GM19438 (cell line): ENCODE measurements around the gene MGAT5.
A peak's percentile ranks its signal among the peaks of the same experiment; 100 is the strongest.
"Not testable (repeated sequence)": the region's sequence is repeated elsewhere in the genome, so short reads cannot be mapped to it uniquely, and the experiment has no call there.

ENCODE experiments used
- ATAC-seq: cut with Tn5 transposase; IDR thresholded peaks from one replicate; pipeline ENCODE4 v1.9.1; 2021; ENCODE audit warnings: low read depth; ENCODE audit not compliant: unreplicated experiment

MGAT5 gene

DNA sequence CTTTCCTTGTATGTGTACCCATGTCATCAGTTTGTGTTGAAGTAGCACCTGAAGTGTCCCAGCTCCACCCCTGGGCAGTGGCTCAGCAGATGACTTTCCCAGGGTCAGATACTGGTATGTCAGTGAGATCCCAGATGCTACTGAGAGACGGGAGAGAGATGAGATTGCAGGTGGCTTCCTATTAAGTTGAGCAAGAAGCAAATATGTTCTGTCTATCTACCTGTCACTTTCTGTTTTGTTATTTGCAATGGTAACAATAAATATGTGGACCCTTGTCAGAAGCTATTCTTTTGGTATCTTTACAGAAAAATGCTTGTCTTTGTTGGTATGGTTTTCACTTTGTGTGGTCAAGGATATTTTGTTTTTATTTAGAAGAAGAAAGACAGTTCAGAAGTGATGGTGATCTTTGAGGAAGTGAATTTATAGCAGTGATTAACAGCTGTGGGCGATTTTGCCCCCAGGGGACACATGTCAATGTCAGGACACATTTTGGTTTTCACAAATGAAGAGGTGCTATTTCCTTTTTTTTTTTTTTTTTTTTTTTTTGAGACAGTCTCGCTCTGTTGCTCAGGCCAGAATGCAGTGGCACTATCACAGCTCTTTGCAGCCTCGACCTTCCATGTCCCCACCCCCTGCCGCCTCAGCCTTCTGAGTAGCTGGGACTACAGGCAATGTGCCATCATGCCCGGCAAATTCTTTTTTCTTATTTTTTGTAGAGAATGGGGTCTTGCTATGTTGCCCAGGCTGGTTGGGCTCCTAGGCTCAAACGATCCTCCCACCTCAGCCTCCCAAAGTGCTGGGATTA is 21.4 kb downstream of the MGAT5 start:
- peak; percentile 80 for ATAC-seq

DNA sequence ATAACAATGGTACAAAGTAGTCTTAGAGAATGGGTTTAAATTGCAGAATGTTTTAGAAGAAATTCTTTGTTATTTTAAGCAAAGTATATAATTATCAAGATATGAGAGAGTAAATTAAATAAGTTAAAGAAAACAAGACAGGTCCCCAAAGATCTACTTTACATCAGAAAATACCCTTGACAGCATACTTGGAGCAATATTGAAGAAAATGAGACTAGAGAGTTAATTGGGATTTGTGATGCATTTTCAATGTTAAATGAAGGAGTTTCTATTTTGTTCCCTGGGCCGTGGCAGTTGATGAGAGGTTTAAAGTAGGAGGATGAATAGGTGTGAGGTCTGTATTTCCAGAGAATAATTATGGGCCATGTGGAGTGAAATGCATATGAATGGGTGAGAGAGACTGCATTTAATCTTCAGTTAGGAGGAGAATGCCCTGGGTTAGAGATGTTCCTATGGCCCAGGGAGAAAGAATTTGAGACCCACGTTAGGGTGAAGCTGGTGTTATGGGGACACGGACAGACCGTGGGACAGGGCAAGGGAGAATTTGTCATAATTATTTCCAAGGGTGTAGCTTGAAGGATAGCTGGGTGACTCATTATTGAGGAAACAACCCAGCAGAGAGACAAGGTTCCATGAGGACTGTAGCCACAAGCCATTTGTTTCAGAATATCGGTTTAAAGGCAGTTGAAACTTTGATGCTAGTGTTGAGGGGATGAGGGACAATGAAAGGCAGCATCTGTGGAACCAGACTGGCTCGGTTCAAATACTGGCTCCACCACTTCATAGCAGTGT is 22.7 kb downstream of the MGAT5 start:
- ATAC-seq = no peak

DNA sequence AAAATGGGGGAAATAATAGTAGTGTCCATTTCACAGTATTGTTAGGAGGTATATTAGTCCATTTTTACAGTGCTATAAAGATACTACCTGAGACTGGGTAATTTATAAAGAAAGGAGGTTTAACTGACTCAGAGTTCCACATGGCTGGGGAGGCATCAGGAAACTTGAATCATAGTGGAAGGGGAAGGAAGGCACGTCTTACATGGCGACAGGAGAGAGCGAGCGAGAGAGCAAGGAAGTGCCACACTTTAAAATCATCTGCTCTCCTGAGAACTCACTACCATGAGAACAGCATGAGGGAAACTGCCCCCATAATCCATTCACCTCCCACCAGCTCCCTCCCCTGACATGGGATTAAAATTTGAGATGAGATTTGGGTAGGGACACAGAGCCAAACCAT is 23.4 kb downstream of the MGAT5 start:
- ATAC-seq = no peak

DNA sequence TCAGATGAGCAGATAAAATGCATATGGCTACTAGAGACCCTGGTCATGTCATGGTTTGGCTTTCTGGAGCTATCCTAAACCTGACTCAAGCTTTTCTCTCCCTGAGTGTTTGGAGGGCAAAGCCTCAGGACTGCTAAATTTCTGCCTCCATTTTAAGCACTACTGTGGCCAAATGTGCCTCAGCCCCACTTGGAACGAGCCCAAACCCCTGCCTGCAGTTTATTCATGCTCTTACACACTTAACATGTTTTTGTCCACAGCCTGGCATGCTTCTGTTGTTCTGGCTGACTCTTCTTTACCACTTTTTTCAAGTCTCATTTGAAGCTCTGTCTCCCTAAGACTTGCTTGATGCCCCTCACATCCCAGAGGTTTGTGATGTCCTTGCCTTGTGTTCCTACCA is 24.7 kb downstream of the MGAT5 start:
- ATAC-seq = no peak

DNA sequence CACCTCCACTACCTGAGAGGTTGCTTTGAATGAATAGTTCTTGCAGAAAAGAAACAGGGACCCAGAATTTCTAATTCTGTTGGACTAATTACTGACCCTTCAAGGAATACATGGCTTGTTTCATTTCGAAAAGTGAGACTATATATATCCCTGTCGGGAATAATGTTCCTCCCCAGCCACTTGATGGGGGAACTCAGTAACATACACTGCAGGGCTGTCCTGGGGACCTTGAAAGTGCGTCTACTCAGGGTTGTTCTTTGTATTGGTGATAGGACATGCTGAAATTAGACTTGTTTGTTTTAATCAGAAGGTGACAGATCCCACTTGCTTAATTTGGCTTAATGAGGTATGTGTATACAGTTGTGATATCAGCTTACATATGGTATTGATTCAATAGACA is 25.5 kb downstream of the MGAT5 start:
- no peak for ATAC-seq

DNA sequence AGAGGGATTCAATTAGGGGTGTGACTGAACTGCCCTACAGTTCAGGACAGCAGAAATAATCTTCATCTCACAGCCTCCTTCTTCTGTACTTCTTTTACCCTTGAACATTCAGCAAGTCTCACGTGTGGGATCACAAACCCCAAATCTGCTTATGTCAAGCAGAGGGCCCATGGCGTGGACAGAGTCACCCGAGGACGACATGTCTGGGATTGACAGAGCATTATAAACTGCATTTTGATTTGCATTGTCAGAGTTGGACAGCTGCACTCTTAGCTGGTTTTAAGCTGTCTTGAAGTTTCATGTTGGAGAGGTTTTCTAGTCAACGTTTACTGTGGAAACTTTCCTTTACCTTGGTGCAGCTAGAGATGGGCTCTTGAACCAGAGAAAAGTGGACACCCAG is 26.4 kb downstream of the MGAT5 start:
- ATAC-seq = no peak

DNA sequence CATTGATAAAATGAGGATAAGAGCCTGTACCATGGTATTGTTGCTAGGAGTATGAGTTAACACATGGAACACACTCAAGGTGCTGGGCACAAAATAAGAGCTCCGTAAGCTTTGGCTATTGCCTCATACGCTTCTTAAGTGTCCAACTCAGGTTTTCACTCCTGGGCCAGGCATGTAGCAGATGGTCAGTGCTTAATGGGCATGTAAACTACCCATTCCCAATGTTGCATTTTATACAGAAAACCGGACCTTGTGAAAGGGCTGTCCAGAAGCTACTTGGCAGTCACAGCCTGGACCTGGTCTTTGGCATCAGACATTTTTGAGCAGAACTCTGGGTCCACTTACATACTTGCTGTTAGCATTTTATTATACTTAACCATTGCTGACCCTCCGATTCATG is 26.9 kb downstream of the MGAT5 start:
- no peak for ATAC-seq

DNA sequence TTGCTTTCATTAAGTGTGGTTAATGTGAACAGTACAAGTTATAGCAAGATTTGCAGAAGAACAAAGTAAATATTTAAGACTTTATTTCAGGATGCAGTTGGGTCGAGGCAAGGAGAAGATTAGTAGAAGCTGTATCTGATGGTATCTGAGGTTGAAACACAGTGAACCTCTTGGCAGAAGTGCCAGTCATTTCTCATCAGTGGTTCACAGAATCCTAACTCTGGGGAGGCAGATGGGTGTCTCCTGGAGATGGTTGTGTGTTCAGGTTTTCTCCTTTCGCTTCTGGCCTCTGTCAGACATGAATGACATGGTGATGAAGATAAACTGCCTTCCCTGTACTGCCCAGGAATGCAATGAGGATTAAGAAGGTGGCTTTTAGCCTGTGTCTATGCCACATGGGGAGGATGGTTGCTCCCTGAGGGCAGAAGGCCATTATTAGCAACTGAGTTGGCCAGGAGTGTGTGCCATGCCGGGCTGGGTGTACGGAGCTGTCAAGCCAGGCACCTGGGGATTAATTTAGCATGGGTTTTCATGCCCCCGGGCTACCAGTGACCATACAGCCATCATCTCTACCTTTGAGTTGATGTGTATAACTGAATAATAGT is 28.0 kb downstream of the MGAT5 start:
- no peak for ATAC-seq

DNA sequence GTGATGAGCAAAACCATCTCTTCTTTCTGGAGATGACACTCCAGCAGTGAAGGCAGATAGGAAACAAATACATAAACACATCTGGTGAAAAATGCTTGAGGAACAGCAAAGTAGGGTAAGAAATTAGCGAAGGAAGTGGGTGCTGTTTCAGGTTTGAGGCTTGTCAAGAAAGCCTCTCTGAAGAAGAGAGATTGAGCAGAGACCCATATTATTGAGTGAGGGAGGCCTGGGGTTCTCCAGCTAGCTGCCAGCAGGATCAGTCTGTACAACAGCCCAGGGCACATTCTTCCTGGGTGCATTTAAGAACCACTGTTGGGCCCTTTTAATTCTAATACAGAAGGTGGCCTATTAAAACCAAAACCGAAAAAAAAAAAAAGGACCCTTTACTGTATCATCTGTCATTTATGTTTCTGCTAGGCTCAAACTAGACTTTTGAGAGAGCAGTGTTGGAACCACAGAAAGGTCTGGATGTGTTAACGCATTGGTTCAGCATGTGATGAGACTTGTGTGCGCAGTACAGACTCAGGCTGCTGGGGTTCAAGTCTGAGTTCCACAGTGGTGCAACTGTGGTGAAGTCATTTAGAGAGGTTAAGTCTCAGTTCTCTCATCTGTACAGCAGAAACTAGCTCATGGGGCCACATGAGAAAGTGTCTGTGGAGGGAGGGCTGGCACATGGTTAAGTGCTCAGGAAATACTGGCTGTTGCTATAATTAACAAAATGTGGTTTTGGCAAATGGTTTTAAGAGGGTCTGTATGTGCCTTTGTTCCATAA is 28.9 kb downstream of the MGAT5 start:
- ATAC-seq = peak; percentile 88

DNA sequence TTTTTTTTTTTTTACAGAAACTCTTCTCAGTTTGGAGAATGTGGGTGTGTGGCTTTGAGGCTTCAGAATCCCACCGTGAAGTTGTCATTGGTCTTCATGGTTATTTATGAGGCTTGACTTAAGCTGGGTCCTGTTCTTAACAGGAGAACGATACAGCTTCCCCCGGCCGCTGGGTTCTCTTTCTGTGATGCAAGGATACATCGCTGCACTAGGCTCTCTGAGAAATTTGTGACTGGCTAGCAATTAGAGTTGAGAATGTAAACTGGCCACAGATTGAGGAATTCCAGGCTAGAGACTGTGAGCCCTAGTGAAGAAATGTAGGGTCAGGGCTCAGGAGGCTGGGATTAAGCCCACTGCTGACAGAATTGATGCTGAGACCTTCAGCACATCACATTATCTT is 29.8 kb downstream of the MGAT5 start:
- ATAC-seq = no peak

DNA sequence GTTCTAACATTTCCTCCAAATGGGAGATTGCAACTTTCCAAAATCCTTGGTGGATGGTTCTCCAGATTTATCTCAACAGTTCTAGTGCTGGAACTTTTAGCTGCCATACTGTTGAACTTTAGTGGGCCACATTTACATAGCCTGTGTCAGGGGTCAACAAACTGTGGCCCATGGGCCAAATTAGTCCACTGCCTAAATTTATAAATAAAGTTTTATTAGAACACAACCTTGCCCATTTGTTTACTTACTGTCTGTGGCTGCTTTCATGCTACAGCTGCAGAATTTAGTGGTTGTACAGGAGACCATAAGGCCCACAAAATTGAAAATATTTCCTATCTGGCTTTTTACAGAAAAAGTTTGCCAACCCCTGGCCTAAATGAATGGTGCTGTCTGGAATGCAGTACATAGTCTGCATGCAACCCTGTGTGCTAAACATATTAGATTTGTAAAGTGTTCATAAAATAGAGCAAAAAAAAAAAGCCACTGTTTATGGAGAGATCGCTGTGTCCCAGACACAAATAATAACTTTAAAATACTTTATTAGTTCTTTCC is 30.3 kb downstream of the MGAT5 start:
- ATAC-seq = no peak

DNA sequence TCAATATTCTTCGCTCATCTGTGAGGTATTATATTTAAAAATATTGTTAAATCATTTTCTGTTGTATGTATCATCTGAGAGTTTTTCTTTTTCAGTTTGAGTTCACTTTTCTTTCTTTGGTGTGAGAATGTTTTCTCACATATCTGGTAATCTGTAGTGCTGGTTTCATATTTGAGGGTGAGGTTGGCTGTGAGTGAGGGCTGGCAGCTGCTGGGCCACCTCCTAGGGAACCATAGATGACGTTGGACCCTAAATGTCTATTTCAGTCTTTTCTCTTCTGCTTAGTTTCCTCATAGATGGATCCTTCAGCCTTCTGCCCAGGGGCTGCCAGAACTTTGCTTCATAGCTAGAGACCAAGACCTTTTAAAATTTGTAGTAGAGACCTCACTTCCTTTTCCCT is 33.5 kb downstream of the MGAT5 start:
- ATAC-seq = no peak

DNA sequence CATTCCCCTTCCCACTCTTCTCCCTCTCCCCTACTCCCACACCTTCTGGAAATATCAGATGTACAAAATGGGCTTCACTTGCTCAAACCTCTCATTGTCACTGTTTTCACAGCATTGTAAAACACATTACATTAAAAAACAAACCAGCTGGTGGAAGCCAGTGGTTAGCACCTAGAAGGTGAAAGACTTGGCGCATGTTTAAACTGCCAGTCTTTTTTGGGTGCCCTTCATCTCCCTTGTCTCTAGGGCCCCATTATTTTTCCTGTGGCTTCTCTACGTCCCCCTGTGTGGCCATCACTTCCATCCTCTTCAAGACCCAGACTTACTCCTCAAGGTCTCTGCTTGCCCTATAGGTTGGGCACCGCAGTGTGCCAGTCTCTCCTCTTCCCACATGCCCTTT is 34.9 kb downstream of the MGAT5 start:
- no peak for ATAC-seq

DNA sequence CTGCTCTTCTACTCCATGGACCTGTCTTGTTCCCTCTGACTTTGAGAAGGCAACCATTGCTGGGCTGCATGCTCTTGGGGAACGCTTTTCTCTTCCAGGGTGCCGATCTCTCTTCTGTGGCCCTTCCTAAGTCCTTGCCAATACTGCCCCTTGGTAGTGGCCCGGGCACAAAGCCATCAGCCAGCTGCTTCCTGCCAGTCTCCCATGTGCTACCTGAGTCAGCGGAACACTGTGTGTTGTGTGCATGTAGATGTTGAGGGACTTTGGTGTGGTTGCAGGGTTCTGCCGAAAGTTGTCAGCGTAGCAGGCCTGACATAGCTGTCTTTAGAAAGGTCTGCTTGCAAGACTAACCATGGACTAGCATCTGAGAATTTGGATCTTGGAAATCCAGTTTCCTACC is 35.4 kb downstream of the MGAT5 start:
- ATAC-seq = no peak

DNA sequence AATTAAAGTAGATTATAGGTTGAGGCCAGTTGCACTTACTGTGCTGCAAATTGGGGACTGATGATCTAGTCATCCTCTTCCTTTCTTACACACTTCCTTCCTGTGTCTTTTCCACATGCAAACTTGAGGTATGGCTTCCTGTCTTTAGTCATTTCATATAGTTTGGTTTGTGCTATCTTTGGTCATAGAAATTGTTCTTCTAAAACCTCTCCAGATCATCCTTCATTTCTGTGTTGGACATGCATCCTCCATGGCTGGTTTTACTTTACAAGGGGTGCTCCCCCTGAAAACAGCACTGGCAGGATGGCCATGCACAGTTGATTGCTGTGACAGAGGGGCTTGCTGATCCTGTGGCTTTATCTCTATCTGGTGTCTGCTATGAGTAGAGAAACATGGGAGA is 36.5 kb downstream of the MGAT5 start:
- peak; percentile 61 for ATAC-seq

DNA sequence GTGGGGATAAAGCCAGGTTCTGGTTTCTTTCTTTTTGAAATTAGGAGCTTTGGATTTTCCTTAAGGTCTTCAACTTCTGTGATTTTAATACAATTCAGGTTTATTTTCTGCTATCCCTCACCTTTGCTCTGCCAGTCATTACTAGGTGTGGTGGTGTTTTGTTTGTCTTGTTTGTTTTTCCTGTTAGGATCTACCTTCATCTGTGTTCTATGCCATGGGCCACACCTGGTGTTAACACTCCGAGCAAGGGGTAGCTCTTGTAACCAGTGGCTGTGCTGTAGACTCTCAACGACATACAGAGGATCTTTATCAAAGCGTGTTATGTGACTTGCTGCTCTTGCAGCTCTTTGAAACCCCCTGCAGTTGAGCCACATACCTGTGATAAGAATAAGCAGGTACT is 38.6 kb downstream of the MGAT5 start:
- ATAC-seq = no peak

DNA sequence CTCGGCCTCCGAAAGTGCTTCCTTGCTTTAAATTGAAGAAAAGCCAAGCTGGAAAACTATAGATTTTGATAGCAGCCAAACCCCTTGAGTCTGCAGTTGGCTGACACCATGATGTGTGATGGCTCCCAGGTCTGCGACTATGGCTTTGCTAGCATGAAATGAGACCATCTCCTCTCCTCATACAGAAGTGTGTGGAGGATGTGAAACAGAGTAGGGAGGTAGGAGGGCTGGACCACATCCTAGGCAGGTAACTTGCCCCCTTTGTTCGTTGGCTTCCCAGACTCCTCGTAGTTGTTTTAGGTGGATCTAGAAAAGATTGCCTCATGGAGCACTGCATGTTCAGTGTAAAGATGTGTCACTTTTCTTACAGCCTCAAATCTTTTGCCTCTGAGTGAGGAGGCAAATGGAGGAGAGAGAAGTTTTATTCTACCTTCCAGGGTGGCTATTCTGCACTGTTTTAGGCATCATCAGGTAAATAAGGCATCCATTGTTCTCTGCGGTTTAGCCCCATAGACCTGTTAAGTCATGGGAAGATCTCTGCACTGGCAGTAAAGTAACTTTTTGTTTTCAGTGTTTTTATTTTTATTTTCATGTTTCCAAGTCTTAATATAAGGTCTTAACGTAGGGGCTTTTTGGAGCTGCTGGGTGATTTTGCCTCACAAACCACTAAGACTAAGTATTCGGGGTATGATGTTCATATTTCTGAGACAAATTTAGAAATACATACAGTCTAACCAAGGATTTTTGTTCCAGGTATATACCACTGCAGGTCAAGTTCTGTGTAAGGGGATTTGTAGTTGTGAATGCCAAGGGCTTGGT is 40.1 kb downstream of the MGAT5 start:
- ATAC-seq = no peak

DNA sequence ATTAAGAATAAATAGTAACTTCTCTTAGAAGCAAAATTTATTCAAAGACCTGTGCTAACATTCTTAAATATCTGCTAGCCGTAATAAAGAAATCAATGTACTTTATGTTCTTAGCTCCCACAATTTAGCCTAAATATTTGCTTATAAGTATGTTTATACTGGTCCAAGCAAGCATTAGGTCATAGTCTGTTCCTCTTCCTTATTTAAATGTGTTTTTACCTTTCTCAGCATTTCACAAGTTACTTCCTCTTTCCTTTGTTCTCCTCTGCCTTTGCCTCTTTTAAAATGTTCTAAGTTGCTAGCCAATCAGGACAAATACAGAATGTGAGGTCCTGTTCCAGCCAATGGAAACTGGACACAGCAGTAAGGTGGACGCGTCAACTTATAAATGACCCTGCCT is 40.7 kb downstream of the MGAT5 start:
- not testable (repeated sequence) for ATAC-seq

DNA sequence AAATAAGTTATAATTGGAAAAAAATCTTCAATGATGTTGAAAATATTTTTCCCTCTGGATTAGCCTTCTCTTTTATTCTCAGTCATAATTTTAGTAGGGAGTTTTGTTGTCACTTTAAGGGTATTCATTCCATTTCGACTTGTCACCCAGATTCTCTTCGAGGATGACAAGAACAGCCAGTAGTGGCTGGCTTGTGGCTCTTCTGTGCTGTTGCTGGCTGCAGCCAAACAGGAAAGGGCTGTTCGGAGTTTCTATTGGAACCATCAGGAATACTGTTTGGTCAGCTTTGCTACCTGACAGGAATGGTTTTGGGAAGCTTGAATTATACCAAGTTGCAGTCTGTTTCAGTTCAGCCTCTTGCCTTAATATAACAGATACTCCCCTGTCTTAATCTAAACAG is 41.6 kb downstream of the MGAT5 start:
- no peak for ATAC-seq

DNA sequence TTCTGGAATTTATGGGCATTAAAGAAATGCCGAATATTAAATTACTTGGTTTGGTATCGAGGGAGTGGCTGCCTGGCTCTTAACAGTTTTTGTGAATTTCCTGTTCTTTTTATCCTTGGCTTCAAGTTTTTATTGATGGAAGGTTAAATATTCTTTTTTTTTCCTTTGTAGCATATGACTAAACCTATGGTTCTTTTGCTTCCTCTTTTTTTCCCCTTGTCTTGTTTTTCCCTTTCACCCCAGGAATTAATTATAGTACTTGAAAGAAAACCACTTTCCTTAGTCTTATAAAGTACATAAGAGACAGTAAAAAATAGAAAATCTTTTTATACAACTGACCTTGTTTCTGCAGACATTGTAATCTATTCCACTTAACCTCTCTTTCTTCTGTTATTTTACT is 42.4 kb downstream of the MGAT5 start:
- no peak for ATAC-seq
